ENCODE results near the gene SBF2.

GRCh38 chr11:10325277-10326011, 31.4 kb upstream of the SBF2 start:
- TF ChIP-seq EZH2 (optimal IDR thresholded peaks at IDR 0.05; ENCODE audit: low read depth, low read length) (no peak), CTCF (IDR thresholded peaks at IDR 0.05; ENCODE audit: low read length) (no peak)
